Fibroblast of villous mesenchyme (primary cell): ENCODE measurements around the gene SMC2. TPM values are rescaled to one million over a fixed set of nuclear protein-coding genes. Genes with fewer than 3 reads are reported as not detected.

Experiments used
- DNase-seq: peaks from one replicate; pipeline ENCODE4 v3.0.0-alpha.2; 2010; ENCODE audit warnings: low read depth
- H3K4me3 ChIP-seq: 2 replicates; pipeline ENCODE4 v1.5.1; 2011; ENCODE audit warnings: low read depth, mild to moderate bottlenecking, low read length
- CTCF ChIP-seq: IDR thresholded peaks from 2 replicates; pipeline ENCODE4 v1.5.1; 2012; ENCODE audit warnings: low read depth, mild to moderate bottlenecking, low read length; ENCODE audit not compliant: insufficient read depth
- total RNA-seq: library from RNA; depleted of rRNA; stranded (reverse); fragments of >200 nt; gene quantifications from 2 replicates; pipeline ENCODE4 v1.2.3, GENCODE V29; 2012

Gene SMC2
- total RNA-seq, 1 donor = 19.0 TPM

- TF ChIP-seq CTCF = no peak
- no peak overlapping the region for H3K4me3 ChIP-seq
- DNase-seq = no peak
Measured at GRCh38 chr9:104138243-104138868, 44.2 kb downstream of the SMC2 start.

GRCh38 chr9:104142799-104143549 lies 48.9 kb downstream of the SMC2 start:
- no peak for DNase-seq
- TF ChIP-seq CTCF = no peak
- no peak overlapping the region for H3K4me3 ChIP-seq

GRCh38 chr9:104143550-104143910 lies 49.4 kb downstream of the SMC2 start:
- H3K4me3 ChIP-seq = no peak overlapping the region
- no peak for DNase-seq
- TF ChIP-seq CTCF = no peak

GRCh38 chr9:104144336-104144735 lies 50.2 kb downstream of the SMC2 start:
- H3K4me3 ChIP-seq = no peak overlapping the region
- no peak for TF ChIP-seq CTCF
- no peak for DNase-seq

- no peak for TF ChIP-seq CTCF
- H3K4me3 ChIP-seq = no peak overlapping the region
Measured at GRCh38 chr9:104173067-104173466, 79.0 kb downstream of the SMC2 start.

GRCh38 chr9:104177003-104177611 lies 83.0 kb downstream of the SMC2 start:
- no peak overlapping the region for H3K4me3 ChIP-seq
- no peak for TF ChIP-seq CTCF
- no peak for DNase-seq

More at GRCh38 chr9:104173067-104173466, 79.0 kb downstream of the SMC2 start:
- DNase-seq = no peak
